Subcutaneous abdominal adipose tissue (tissue), 5 donors: ENCODE data around the gene PLA2R1.

Experiments
- H3K27ac ChIP-seq: one replicate; pipeline ENCODE4 v1.7.0; 2013; ENCODE audit warnings: low read depth, mild to moderate bottlenecking, inconsistent platforms, low read length, moderate library complexity
- H3K27me3 ChIP-seq, 5 donors: one replicate each; pipeline ENCODE4 v1.7.0; 2013; ENCODE audit warnings: low read length in 5 of 5, inconsistent platforms in 1 of 5; ENCODE audit not compliant: control insufficient read depth in 5 of 5, insufficient read depth in 4 of 5
- H3K36me3 ChIP-seq, 5 donors: one replicate each; pipeline ENCODE4 v1.7.0; 2013; ENCODE audit warnings: low read length in 5 of 5; ENCODE audit not compliant: control insufficient read depth in 5 of 5, insufficient read depth in 5 of 5
- H3K4me1 ChIP-seq, 5 donors: one replicate each; pipeline ENCODE4 v1.7.0; 2013; ENCODE audit warnings: low read length in 5 of 5, mild to moderate bottlenecking in 3 of 5, moderate library complexity in 1 of 5; ENCODE audit not compliant: control insufficient read depth in 5 of 5, insufficient read depth in 5 of 5
- H3K4me3 ChIP-seq, 5 donors: one replicate each; pipeline ENCODE4 v1.7.0; 2013; ENCODE audit warnings: low read length in 5 of 5, low read depth in 1 of 5
- H3K9ac ChIP-seq, 5 donors: one replicate each; pipeline ENCODE4 v1.7.0; 2013; ENCODE audit warnings: low read length in 5 of 5, mild to moderate bottlenecking in 4 of 5, moderate library complexity in 3 of 5
- H3K9me3 ChIP-seq, 5 donors: one replicate each; pipeline ENCODE4 v1.7.0; 2013; ENCODE audit warnings: low read length in 5 of 5; ENCODE audit not compliant: control insufficient read depth in 5 of 5
- donor health status: healthy.
- donor health status: healthy.
- donor health status: healthy.
- donor health status: healthy.
- donor health status: healthy.

Gene PLA2R1

DNA sequence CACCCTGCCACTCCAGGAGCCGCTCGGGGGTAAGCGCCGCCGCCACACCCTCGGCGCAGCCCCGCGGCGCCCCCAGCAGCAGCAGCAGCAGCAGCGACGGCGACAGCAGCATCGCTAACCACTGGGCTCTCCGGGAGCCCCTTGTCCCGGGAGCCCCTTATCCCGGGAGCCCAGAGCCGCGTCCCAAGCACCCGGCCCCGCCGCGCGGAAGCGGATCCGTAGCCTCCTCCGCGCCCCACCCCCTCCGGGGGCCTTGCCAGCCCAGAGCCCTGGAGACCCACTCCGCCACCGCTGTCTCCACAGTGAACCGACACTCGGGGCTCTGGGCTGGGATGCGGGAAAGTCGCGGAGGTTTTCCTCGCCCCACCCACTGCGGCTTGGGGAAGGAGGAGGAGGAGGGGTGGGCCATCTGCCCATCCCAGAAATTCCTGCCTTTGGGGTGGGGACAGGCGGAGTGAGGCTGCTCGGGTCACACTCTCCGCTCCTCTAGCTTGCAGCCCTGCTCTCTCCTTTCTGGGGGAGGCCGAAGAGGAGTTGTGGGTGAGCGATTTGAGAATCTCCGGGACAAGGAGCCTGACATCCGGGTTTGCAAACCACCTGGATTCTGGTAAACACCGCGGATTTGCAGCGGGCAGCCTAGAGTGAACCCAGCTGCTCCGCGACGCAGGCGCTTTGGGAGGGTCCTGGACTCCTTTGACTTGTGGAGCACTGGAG, at the start of gene PLA2R1:
Gene PLA2R1, minus strand, starts transcription at position 324 of the 714 bp plus-strand sequence. Its CDS starts 212 bp downstream, at position 112.
- peak within 1 kb of the TSS; percentile 33 for H3K27ac ChIP-seq
- peak within 1 kb of the TSS in 4 of 5 donors; percentile 52 to 74 (median 68) for H3K9ac ChIP-seq
- H3K9me3 ChIP-seq = no peaks in the 10 kb centered on the region
- H3K27me3 ChIP-seq = no peaks in the 10 kb centered on the region
- H3K36me3 ChIP-seq = no peaks in the 10 kb centered on the region
- peak within 1 kb of the TSS; percentile 69 to 92 (median 81) for H3K4me3 ChIP-seq
- peaks cover 0 to 28% (median 21%) of the 10 kb centered on the region in 5 donors for H3K4me1 ChIP-seq

DNA sequence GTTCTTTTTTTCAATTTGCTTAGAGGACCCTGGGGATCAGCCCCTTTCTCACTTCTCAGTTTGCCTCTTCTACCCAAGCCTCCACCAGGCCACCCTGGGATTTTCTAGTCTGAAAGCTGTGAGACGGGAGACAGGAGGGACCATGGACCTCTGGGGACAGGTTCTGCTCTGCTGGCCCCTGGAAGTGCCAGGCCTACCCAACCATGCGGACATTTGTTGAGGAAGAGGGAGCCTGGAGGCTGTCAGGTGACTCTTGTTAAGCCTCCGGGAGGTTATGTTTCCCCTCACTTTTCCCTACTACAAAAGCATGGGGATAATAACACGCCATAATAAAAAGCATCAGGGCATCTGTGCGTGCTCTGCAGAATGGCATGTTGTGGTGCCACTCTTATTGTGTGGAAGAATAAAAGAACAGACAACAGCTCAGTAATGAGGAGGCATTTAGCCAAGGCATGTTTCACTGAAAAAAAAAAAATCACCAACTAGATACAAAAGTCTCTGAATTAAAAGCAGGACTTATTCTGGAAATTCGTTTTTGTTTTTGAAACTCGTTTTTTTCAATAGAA, 48.3 kb upstream of the PLA2R1 start:
- Histone ChIP-seq H3K9ac (no peak overlapping the region), H3K4me1 (no peaks in the 10 kb centered on the region), H3K27me3 (no peaks in the 10 kb centered on the region), H3K36me3 (no peaks in the 10 kb centered on the region), H3K4me3 (no peak overlapping the region), H3K9me3 (no peaks in the 10 kb centered on the region), H3K27ac (no peak overlapping the region)

- no peaks in the 10 kb centered on the region for H3K4me1 ChIP-seq
- H3K27ac ChIP-seq = no peak overlapping the region
- H3K9me3 ChIP-seq = no peaks in the 10 kb centered on the region
- H3K36me3 ChIP-seq = no peaks in the 10 kb centered on the region
- H3K4me3 ChIP-seq = no peak overlapping the region
- no peak overlapping the region for H3K9ac ChIP-seq
- no peaks in the 10 kb centered on the region for H3K27me3 ChIP-seq
These were observed 47.7 kb upstream of the PLA2R1 start for GRCh38 chr2:160109939-160110673.

DNA sequence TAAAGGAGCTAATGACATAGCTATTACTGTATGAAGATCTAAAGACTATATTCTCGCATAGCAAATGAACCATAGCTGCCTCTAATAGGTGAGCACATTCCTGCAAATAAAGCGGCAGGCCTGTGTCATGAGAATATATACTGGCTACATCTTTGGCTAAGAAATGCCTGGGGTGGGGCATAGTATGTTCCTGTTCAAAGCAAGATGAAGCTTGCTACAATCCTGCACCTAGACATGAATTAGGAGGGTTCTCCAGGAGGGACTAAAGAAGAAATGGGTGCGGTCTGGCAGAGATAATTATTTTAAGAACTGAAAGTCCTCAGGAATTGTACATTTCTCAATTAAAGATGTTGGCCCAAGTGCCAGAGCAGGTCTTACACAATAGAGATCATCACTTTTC, 46.8 kb upstream of the PLA2R1 start:
- H3K4me3 ChIP-seq = no peak overlapping the region
- no peaks in the 10 kb centered on the region for H3K27me3 ChIP-seq
- H3K4me1 ChIP-seq = no peaks in the 10 kb centered on the region
- no peaks in the 10 kb centered on the region for H3K9me3 ChIP-seq
- no peaks in the 10 kb centered on the region for H3K36me3 ChIP-seq
- no peak overlapping the region for H3K27ac ChIP-seq
- no peak overlapping the region for H3K9ac ChIP-seq

- Histone ChIP-seq H3K36me3 (no peaks in the 10 kb centered on the region), H3K9ac (no peak overlapping the region), H3K4me3 (no peak overlapping the region), H3K27ac (no peak overlapping the region), H3K9me3 (no peaks in the 10 kb centered on the region), H3K27me3 (no peaks in the 10 kb centered on the region), H3K4me1 (no peaks in the 10 kb centered on the region)
These were observed 46.2 kb upstream of the PLA2R1 start for GRCh38 chr2:160108646-160109045.

- H3K9ac ChIP-seq = no peak overlapping the region
- H3K9me3 ChIP-seq = no peaks in the 10 kb centered on the region
These were observed 43.0 kb upstream of the PLA2R1 start for GRCh38 chr2:160105366-160105765.

DNA sequence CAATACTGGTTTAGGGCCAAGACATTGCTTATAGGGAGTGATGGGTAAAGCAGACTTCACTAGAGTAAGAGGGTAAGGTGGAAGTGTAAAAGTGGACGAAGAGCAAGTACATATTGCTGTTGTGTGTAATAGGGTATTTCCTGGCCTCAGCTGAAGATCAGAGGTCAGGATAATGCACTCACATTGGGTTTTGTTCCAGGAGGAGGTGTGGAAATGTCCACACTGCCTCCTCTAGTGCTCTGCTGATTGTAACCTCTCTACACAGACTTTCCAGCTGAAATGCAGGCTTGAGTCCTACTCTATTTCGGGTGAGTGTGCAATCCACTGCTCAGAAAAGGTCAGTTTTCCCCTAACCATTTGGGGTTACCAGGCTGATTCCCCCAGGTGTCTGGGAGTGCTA, 41.7 kb upstream of the PLA2R1 start:
- H3K4me3 ChIP-seq = no peak overlapping the region

More at GRCh38 chr2:160105366-160105765, 43.0 kb upstream of the PLA2R1 start:
- H3K27ac ChIP-seq = no peak overlapping the region
- H3K4me1 ChIP-seq = no peaks in the 10 kb centered on the region
- no peaks in the 10 kb centered on the region for H3K36me3 ChIP-seq
- no peaks in the 10 kb centered on the region for H3K27me3 ChIP-seq
- no peak overlapping the region for H3K4me3 ChIP-seq

DNA sequence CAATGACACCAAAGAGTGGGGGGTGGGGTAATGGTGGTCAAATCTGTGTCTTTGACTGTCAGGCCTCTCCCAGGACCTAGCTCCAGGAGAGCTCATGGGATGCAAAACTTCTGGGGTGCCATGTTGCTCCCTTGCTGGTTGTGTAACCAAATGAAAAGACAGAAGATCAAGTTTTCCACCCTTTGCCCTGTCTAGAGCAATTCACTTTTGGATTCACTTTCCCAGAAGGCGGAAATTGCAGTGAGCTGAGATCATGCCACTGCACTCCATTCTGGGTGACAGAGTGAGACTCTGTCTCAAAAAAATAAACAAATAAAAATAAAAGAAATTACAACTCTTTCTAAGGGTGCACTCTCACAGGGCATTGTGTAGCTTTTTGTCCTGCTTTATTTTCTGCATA, 34.9 kb upstream of the PLA2R1 start:
- Histone ChIP-seq H3K27ac (no peak overlapping the region), H3K4me1 (no peaks in the 10 kb centered on the region), H3K9ac (no peak overlapping the region), H3K4me3 (no peak overlapping the region), H3K36me3 (no peaks in the 10 kb centered on the region), H3K27me3 (no peaks in the 10 kb centered on the region), H3K9me3 (peaks cover 0 to 13% (median 8%) of the 10 kb centered on the region in 5 donors)

More for the DNA sequence above, 41.7 kb upstream of the PLA2R1 start:
- Histone ChIP-seq H3K9ac (no peak overlapping the region), H3K36me3 (no peaks in the 10 kb centered on the region), H3K27ac (no peak overlapping the region), H3K27me3 (no peaks in the 10 kb centered on the region), H3K9me3 (no peaks in the 10 kb centered on the region), H3K4me1 (no peaks in the 10 kb centered on the region)

DNA sequence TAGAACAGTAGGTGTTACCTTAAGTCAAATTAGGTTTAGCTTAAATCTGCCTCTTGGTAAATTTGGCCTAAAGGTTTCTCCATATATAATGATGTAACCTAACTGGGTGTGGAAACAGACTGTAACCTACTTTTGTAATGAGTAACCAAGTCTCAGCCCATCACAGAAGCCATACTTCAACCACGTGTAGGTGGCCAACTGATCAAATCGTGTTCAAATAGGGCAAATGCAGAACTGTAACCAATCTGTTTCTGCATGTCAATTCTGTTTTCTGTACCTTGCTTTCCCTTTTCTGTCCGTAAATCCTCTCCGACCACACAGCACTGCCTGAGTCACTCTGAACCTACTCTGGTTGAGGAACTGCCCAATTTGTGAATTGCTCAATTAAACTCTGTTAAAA, 34.0 kb upstream of the PLA2R1 start:
- Histone ChIP-seq H3K9me3 (peaks cover 0 to 15% (median 15%) of the 10 kb centered on the region in 5 donors), H3K36me3 (no peaks in the 10 kb centered on the region), H3K4me1 (no peaks in the 10 kb centered on the region), H3K9ac (no peak overlapping the region), H3K4me3 (no peak overlapping the region), H3K27ac (no peak overlapping the region), H3K27me3 (no peaks in the 10 kb centered on the region)

DNA sequence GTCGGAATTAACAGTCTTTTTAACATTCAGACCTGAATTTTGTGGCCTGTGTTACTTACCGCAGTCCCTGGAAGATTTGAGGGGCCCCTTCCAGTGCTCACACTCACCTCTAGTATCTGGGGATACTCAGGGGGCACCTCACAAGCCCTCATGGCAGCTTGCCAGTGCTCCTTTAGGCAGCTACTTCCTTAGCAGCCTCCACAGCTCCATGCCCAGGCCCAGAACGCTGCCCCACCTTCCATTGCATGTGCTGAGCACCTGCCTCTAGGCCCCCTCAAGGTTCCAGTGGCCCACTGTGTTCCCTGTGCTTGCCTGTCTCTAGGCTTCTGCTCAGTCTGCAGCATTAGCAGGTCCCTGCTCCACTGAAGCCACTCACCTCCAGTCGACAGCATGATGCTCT, 30.0 kb upstream of the PLA2R1 start:
- peaks cover 20 to 52% (median 45%) of the 10 kb centered on the region in 5 donors for H3K9me3 ChIP-seq
- H3K4me1 ChIP-seq = no peaks in the 10 kb centered on the region
- no peaks in the 10 kb centered on the region for H3K27me3 ChIP-seq

More for the DNA sequence above, 30.0 kb upstream of the PLA2R1 start:
- H3K4me3 ChIP-seq = no peak overlapping the region
- H3K27ac ChIP-seq = no peak overlapping the region
- no peaks in the 10 kb centered on the region for H3K36me3 ChIP-seq
- H3K9ac ChIP-seq = no peak overlapping the region
